IPS DF 6.9 (cell line): Measurements from ENCODE around the gene BCL7A.
"Not testable (repeated sequence)": the region's sequence is repeated elsewhere in the genome, so short reads cannot be mapped to it uniquely, and the experiment has no call there.

ENCODE experiments used
- DNase-seq: peaks from one replicate; pipeline ENCODE4 v3.0.0-alpha.2; 2013; ENCODE audit warnings: low read depth, low spot score
- H3K27ac ChIP-seq: one replicate; pipeline ENCODE4 v1.5.1; 2013; ENCODE audit warnings: low read length, control low read depth
- H3K27me3 ChIP-seq: 2 replicates; pipeline ENCODE4 v1.6.1; 2013; ENCODE audit warnings: mild to moderate bottlenecking, low read length; ENCODE audit not compliant: control insufficient read depth, insufficient read depth
- H3K36me3 ChIP-seq: 2 replicates; pipeline ENCODE4 v1.6.1; 2013; ENCODE audit warnings: low read length; ENCODE audit not compliant: control insufficient read depth, insufficient read depth
- H3K4me1 ChIP-seq: 2 replicates; pipeline ENCODE4 v1.6.1; 2013; ENCODE audit warnings: low read length; ENCODE audit not compliant: control insufficient read depth, insufficient read depth
- H3K4me3 ChIP-seq: 2 replicates; pipeline ENCODE4 v1.5.1; 2013; ENCODE audit warnings: mild to moderate bottlenecking, low read length
- H3K9me3 ChIP-seq: 2 replicates; pipeline ENCODE4 v1.6.1; 2013; ENCODE audit warnings: low read length, inconsistent platforms; ENCODE audit not compliant: control insufficient read depth, insufficient read depth
- WGBS: extraction: QIAGEN DNeasy Blood & Tissue Kit; methylation state at CpG from one replicate; pipeline ENCODE4 v1.1.7; 2013; ENCODE audit warnings: mixed read lengths, missing lambda C conversion rate; ENCODE audit not compliant: insufficient read length, insufficient coverage; 5-methylcytosine and 5-hydroxymethylcytosine counted together

The BCL7A gene

GRCh38 chr12:122054842-122055520 lies 33.3 kb downstream of the BCL7A start:
- H3K27me3 ChIP-seq = no peaks in the 10 kb centered on the region
- no peaks in the 10 kb centered on the region; the same call in 1 of the 2 replicates for H3K36me3 ChIP-seq
- no peak overlapping the region for H3K4me3 ChIP-seq
- no CpG with 5 or more reads among the region's 27 CpGs for WGBS
- no peaks in the 10 kb centered on the region for H3K4me1 ChIP-seq
- H3K9me3 ChIP-seq = no peaks in the 10 kb centered on the region
- DNase-seq = no peak
- H3K27ac ChIP-seq = no peak overlapping the region

- not testable (repeated sequence) for H3K36me3 ChIP-seq, H3K9me3 ChIP-seq, H3K4me3 ChIP-seq, H3K4me1 ChIP-seq, H3K27ac ChIP-seq, DNase-seq, H3K27me3 ChIP-seq
- no CpG with 5 or more reads among the region's 7 CpGs for WGBS
Observed at GRCh38 chr12:122056406-122056805, 34.7 kb downstream of the BCL7A start.

- H3K9me3 ChIP-seq = no peaks in the 10 kb centered on the region
- H3K36me3 ChIP-seq = no peaks in the 10 kb centered on the region
- H3K27ac ChIP-seq = no peak overlapping the region
- no peaks in the 10 kb centered on the region for H3K4me1 ChIP-seq
- H3K27me3 ChIP-seq = no peaks in the 10 kb centered on the region
- no CpG with 5 or more reads among the region's 11 CpGs for WGBS
- no peak overlapping the region for H3K4me3 ChIP-seq
- DNase-seq = no peak
Observed at GRCh38 chr12:122057007-122057735, 35.5 kb downstream of the BCL7A start.

- no peak overlapping the region for H3K27ac ChIP-seq
- no CpG with 5 or more reads among the region's 3 CpGs for WGBS
- no peaks in the 10 kb centered on the region for H3K36me3 ChIP-seq
- H3K4me3 ChIP-seq = no peak overlapping the region
- no peaks in the 10 kb centered on the region for H3K9me3 ChIP-seq
- H3K4me1 ChIP-seq = no peaks in the 10 kb centered on the region
- no peaks in the 10 kb centered on the region for H3K27me3 ChIP-seq
- no peak for DNase-seq
Observed at GRCh38 chr12:122057769-122058168, 36.1 kb downstream of the BCL7A start.

- no peaks in the 10 kb centered on the region for H3K27me3 ChIP-seq
- no peak for DNase-seq
- H3K27ac ChIP-seq = no peak overlapping the region
- H3K4me1 ChIP-seq = 0 out of 2 replicates have a peak, but pooled peaks cover under 1% of the 10 kb centered on the region
- H3K36me3 ChIP-seq = no peaks in the 10 kb centered on the region
- no peaks in the 10 kb centered on the region for H3K9me3 ChIP-seq
- no peak overlapping the region for H3K4me3 ChIP-seq
- WGBS = no CpG with 5 or more reads among the region's 11 CpGs
Observed at GRCh38 chr12:122058549-122059149, 37.0 kb downstream of the BCL7A start.

GRCh38 chr12:122059203-122059960 lies 37.7 kb downstream of the BCL7A start:
- Histone ChIP-seq H3K9me3 (no peaks in the 10 kb centered on the region), H3K4me3 (no peak overlapping the region), H3K27me3 (no peaks in the 10 kb centered on the region), H3K4me1 (peaks cover 3% of the 10 kb centered on the region; the same call in 1 of the 2 replicates), H3K36me3 (no peaks in the 10 kb centered on the region), H3K27ac (no peak overlapping the region)
- WGBS = no CpG with 5 or more reads among the region's 28 CpGs
- DNase-seq = no peak

- Histone ChIP-seq H3K4me3 (no peak overlapping the region), H3K36me3 (no peaks in the 10 kb centered on the region), H3K27me3 (no peaks in the 10 kb centered on the region), H3K4me1 (peaks cover 7% of the 10 kb centered on the region; the same call in 1 of the 2 replicates), H3K9me3 (no peaks in the 10 kb centered on the region), H3K27ac (no peak overlapping the region)
- WGBS = no CpG with 5 or more reads among the region's 22 CpGs
- DNase-seq = no peak
Observed at GRCh38 chr12:122060081-122060501, 38.4 kb downstream of the BCL7A start.

- Histone ChIP-seq H3K27me3 (no peaks in the 10 kb centered on the region), H3K9me3 (no peaks in the 10 kb centered on the region), H3K27ac (no peak overlapping the region), H3K4me1 (peaks cover 7% of the 10 kb centered on the region; the same call in 1 of the 2 replicates), H3K4me3 (no peak overlapping the region), H3K36me3 (no peaks in the 10 kb centered on the region)
- no CpG with 5 or more reads among the region's 23 CpGs for WGBS
- no peak for DNase-seq
Observed at GRCh38 chr12:122061253-122061652, 39.6 kb downstream of the BCL7A start.

GRCh38 chr12:122062832-122063693 lies 41.4 kb downstream of the BCL7A start:
- H3K9me3 ChIP-seq = no peaks in the 10 kb centered on the region
- no peaks in the 10 kb centered on the region for H3K36me3 ChIP-seq
- WGBS = no CpG with 5 or more reads among the region's 19 CpGs
- H3K27ac ChIP-seq = no peak overlapping the region
- H3K4me3 ChIP-seq = no peak overlapping the region
- H3K27me3 ChIP-seq = no peaks in the 10 kb centered on the region
- DNase-seq = no peak
- peaks cover 7% of the 10 kb centered on the region; the same call in 1 of the 2 replicates for H3K4me1 ChIP-seq
